ENCODE measurements around the gene NPFF. TPM values are rescaled to one million over a fixed set of nuclear protein-coding genes. Genes with fewer than 3 reads are reported as not detected.

Gene NPFF
- total and polyA plus RNA-seq, 2 donors (not counting 3 experiments of a cell fraction or from before 2014, with no cell fraction given): not detected

DNA sequence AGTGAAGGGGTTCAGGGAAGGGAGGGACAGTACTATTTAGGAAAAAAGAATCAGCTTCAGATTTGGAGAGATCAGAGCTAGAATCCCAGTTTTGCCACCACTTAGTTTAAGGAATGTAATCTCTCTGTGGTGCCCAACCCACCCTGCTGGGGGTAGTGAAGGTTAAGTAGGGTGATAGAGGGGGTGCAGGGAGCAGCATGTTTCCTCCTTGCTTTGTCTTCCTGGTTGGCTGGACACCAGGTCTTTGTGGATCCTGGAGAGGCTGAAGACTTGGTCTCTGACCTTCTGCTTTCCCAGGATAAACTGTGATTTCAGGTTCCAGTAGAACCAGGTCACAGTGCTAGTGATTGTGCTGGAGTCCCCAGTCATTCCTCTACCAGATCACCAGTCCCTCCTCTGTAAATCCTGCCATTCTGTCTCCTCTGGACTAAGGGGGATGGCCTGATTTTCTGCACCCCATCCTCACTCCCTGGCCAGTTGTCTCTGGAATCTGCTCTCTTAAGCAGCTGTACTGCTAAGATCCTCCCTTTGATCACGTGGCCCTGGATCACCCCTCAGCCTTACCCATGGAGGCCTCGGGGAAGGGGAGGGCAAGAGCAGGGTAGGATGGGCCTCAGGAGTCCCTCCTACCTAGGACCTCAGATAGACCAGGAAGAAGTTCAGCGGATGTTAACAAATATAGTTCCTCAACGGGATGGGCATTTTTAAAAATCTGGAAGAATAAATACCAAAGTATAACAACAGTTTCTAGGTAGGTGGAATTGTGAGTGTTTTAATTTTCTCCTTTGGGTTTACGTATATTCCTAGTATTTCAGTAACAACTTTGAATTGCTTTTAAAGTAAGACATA lies 11.2 kb downstream of the NPFF start:
- Histone ChIP-seq H3K36me3 (ENCODE audit: control insufficient read depth in 2 of 2, extremely low read depth in 1 of 2, insufficient read depth in 2 of 2, low read length in 2 of 2) (no peaks in the 10 kb centered on the region), H3K27me3 (ENCODE audit: control insufficient read depth in 2 of 2, insufficient read depth in 2 of 2, low read length in 2 of 2) (no peaks in the 10 kb centered on the region), H3K4me3 (replicated peaks in 1 of 3; ENCODE audit: insufficient read depth in 1 of 3, low read depth in 1 of 3, low read length in 3 of 3) (no peak overlapping the region), H3K9me1 (replicated peaks; ENCODE audit: control insufficient read depth, extremely low read depth, insufficient read depth, low read length) (no peaks in the 10 kb centered on the region), H3K9me3 (replicated peaks; ENCODE audit: control insufficient read depth, insufficient read depth, low read length) (no peaks in the 10 kb centered on the region), H3K4me2 (ENCODE audit: insufficient read depth, low read length) (no peak overlapping the region), H3K9ac (replicated peaks; ENCODE audit: extremely low read depth, insufficient read depth, low read length) (no peak overlapping the region), H4K20me1 (replicated peaks; ENCODE audit: control insufficient read depth, extremely low read depth, insufficient read depth, low read length) (no peaks in the 10 kb centered on the region), H3K27ac (ENCODE audit: insufficient read depth, low read depth, low read length) (no peak overlapping the region), H2AFZ (ENCODE audit: low read depth, low read length) (no peak overlapping the region), H3K4me1 (ENCODE audit: control insufficient read depth, extremely low read depth, insufficient read depth, low read length) (peaks cover 26% of the 10 kb centered on the region), H3K79me2 (ENCODE audit: control insufficient read depth, insufficient read depth, low read length) (peaks cover 6% of the 10 kb centered on the region)
- CTCF ChIA-PET: no interaction called here
- POLR2A ChIA-PET: no interaction called here
- dilution Hi-C loops (cut with MboI; ENCODE audit: extremely low pct_ligation_motif_present, low sequenced_read_pairs) (no loop called here), intact Hi-C loops (cut with micrococcal nuclease) (no loop called here)
- DNase-seq (ENCODE audit: low read depth, low spot score) (no peak), FAIRE-seq (no peak)
- BruUV-seq (replicated peaks): no TSS peak
- TF ChIP-seq, protein P1, sequence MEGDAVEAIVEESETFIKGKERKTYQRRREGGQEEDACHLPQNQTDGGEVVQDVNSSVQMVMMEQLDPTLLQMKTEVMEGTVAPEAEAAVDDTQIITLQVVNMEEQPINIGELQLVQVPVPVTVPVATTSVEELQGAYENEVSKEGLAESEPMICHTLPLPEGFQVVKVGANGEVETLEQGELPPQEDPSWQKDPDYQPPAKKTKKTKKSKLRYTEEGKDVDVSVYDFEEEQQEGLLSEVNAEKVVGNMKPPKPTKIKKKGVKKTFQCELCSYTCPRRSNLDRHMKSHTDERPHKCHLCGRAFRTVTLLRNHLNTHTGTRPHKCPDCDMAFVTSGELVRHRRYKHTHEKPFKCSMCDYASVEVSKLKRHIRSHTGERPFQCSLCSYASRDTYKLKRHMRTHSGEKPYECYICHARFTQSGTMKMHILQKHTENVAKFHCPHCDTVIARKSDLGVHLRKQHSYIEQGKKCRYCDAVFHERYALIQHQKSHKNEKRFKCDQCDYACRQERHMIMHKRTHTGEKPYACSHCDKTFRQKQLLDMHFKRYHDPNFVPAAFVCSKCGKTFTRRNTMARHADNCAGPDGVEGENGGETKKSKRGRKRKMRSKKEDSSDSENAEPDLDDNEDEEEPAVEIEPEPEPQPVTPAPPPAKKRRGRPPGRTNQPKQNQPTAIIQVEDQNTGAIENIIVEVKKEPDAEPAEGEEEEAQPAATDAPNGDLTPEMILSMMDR (IDR thresholded peaks at IDR 0.05; ENCODE audit: extremely low read depth in 1 of 2, insufficient read depth in 1 of 2, low read depth in 1 of 2, low read length in 2 of 2): no peak
- no peak for TF ChIP-seq POLR2A (IDR thresholded peaks at IDR 0.05; ENCODE audit: low read depth, low read length)
- TF ChIP-seq GATA2 (IDR thresholded peaks at IDR 0.05; ENCODE audit: insufficient read depth, insufficient read length, low read depth, low read length): no peak
- no peak for TF ChIP-seq POLR2AphosphoS5 (IDR thresholded peaks at IDR 0.05; ENCODE audit: insufficient read depth, low read depth, low read length)
- no peak for TF ChIP-seq MYC (IDR thresholded peaks at IDR 0.05; ENCODE audit: low read depth, low read length)
- TF ChIP-seq JUN (IDR thresholded peaks at IDR 0.05; ENCODE audit: borderline replicate concordance, insufficient read depth, insufficient read length, low read depth): no peak
- no peak for TF ChIP-seq EZH2 (IDR thresholded peaks at IDR 0.05; ENCODE audit: borderline replicate concordance, low read depth, low read length, severe bottlenecking)
- TF ChIP-seq FOS (IDR thresholded peaks at IDR 0.05; ENCODE audit: borderline replicate concordance, insufficient read depth, low read length): no peak
- TF ChIP-seq, protein P2, sequence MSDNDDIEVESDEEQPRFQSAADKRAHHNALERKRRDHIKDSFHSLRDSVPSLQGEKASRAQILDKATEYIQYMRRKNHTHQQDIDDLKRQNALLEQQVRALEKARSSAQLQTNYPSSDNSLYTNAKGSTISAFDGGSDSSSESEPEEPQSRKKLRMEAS (IDR thresholded peaks at IDR 0.05; ENCODE audit: insufficient read depth, insufficient read length): no peak

Measured in endothelial cell of umbilical vein (primary cell).